HepG2 (cell line): Measurements from ENCODE around the gene POLR1G. TPM values are rescaled to one million over a fixed set of nuclear protein-coding genes. Genes with fewer than 3 reads are reported as not detected.

Experiments used
- ARID3A ChIP-seq: IDR thresholded peaks from 2 replicates; pipeline ENCODE4 v1.6.1; 2012; ENCODE audit warnings: low read depth, low read length, improper control_type of control experiment
- DPF2 ChIP-seq: sonication (generic); formaldehyde crosslinking; IDR thresholded peaks from 2 replicates; pipeline ENCODE4 v1.4.0; 2020; ENCODE audit warnings: mild to moderate bottlenecking, low read depth, missing genetic modification reagents, borderline replicate concordance
- FOXC1 ChIP-seq: sonication (generic); formaldehyde crosslinking; IDR thresholded peaks from 2 replicates; pipeline ENCODE4 v1.8.0; 2022; ENCODE audit warnings: mild to moderate bottlenecking, missing genetic modification reagents, borderline replicate concordance
- FUBP1 ChIP-seq: sonication (generic); formaldehyde crosslinking; IDR thresholded peaks from 2 replicates; pipeline ENCODE4 v1.5.1; 2020; ENCODE audit warnings: missing genetic modification reagents, mild to moderate bottlenecking, borderline replicate concordance
- GLI4 ChIP-seq: sonication (generic); formaldehyde crosslinking; IDR thresholded peaks from 2 replicates; pipeline ENCODE4 v1.5.1; 2020; ENCODE audit warnings: missing genetic modification reagents, mild to moderate bottlenecking, moderate library complexity, borderline replicate concordance
- HNRNPLL ChIP-seq: fragments of 200-400 bp; formaldehyde crosslinking; IDR thresholded peaks from 2 replicates; pipeline ENCODE4 v1.6.1; 2017; ENCODE audit warnings: mild to moderate bottlenecking, low read depth, low read length; ENCODE audit not compliant: poor library complexity, severe bottlenecking
- IKZF4 ChIP-seq: sonication (generic); formaldehyde crosslinking; IDR thresholded peaks from 2 replicates; pipeline ENCODE4 v1.5.1; 2020; ENCODE audit warnings: borderline replicate concordance, mild to moderate bottlenecking, low read depth, missing genetic modification reagents; ENCODE audit errors: not compliant biosample characterization
- KDM2A ChIP-seq: sonication (generic); formaldehyde crosslinking; IDR thresholded peaks from 2 replicates; pipeline ENCODE4 v1.4.0; 2020; ENCODE audit warnings: low read depth, missing genetic modification reagents, borderline replicate concordance
- NKX3-1 ChIP-seq: sonication (generic); formaldehyde crosslinking; IDR thresholded peaks from 2 replicates; pipeline ENCODE4 v1.5.0; 2020; ENCODE audit warnings: missing genetic modification reagents
- RFXANK ChIP-seq: IDR thresholded peaks from 2 replicates; pipeline ENCODE4 v1.6.1; 2016
- RORA ChIP-seq: sonication (generic); formaldehyde crosslinking; IDR thresholded peaks from 2 replicates; pipeline ENCODE4 v1.5.0; 2020; ENCODE audit warnings: mild to moderate bottlenecking, missing genetic modification reagents, moderate library complexity
- TFDP1 ChIP-seq: IDR thresholded peaks from 2 replicates; pipeline ENCODE4 v1.6.1; 2016; ENCODE audit warnings: missing compliant biosample characterization, missing genetic modification reagents, borderline replicate concordance
- TRAFD1 ChIP-seq: sonication (generic); formaldehyde crosslinking; IDR thresholded peaks from 2 replicates; pipeline ENCODE4 v1.5.1; 2020; ENCODE audit warnings: missing genetic modification reagents, mild to moderate bottlenecking, borderline replicate concordance
- ZNF12 ChIP-seq: sonication (generic); formaldehyde crosslinking; IDR thresholded peaks from 2 replicates; pipeline ENCODE4 v1.5.0; 2020; ENCODE audit warnings: missing genetic modification reagents
- ZNF225 ChIP-seq: sonication (generic); formaldehyde crosslinking; IDR thresholded peaks from 2 replicates; pipeline ENCODE4 v1.4.0; 2020; ENCODE audit warnings: mild to moderate bottlenecking, missing genetic modification reagents
- ZNF33B ChIP-seq: sonication (generic); formaldehyde crosslinking; IDR thresholded peaks from 2 replicates; pipeline ENCODE4 v1.5.1; 2020; ENCODE audit warnings: mild to moderate bottlenecking, missing genetic modification reagents
- ZNF484 ChIP-seq: sonication (generic); formaldehyde crosslinking; IDR thresholded peaks from 2 replicates; pipeline ENCODE4 v1.5.1; 2020; ENCODE audit warnings: mild to moderate bottlenecking, low read depth, missing genetic modification reagents, borderline replicate concordance
- ZNF512B ChIP-seq: sonication (generic); formaldehyde crosslinking; IDR thresholded peaks from 2 replicates; pipeline ENCODE4 v1.5.1; 2020; ENCODE audit warnings: missing genetic modification reagents, mild to moderate bottlenecking, borderline replicate concordance
- ZNF883 ChIP-seq: sonication (generic); formaldehyde crosslinking; IDR thresholded peaks from 2 replicates; pipeline ENCODE4 v1.5.1; 2020; ENCODE audit warnings: mild to moderate bottlenecking, missing genetic modification reagents; ENCODE audit errors: not compliant biosample characterization
- polyA plus RNA-seq, 8 experiments: library from polyadenylated mRNA; depleted of rRNA in 3 of 8; stranded (reverse) in 7 of 8; unstranded in 1 of 8; fragments of >200 nt; fragmentation: Illumina TruSeq in 4 of 8; extraction: Trizol in 4 of 8; gene quantifications; 2 replicates each; pipeline versions ENCODE4 v1.2.1 to v1.2.3, GENCODE V29; 2011 to 2016; ENCODE audit warnings: low read depth in 4 of 8, missing spikeins in 1 of 8, mixed read lengths in 1 of 8; ENCODE audit not compliant: insufficient read depth in 1 of 8
- total RNA-seq, 5 experiments: library from RNA; depleted of rRNA; stranded (reverse); fragments of >200 nt; fragmentation: Illumina TruSeq; extraction: Trizol; gene quantifications; 2 replicates each; pipeline ENCODE4 v1.2.3, GENCODE V29; 2016; ENCODE audit warnings: low read depth in 1 of 5

The POLR1G gene
- total and polyA plus RNA-seq, 2 of the 13 experiments (the other 11 are each of a cell fraction or from before 2014, with no cell fraction given) = 3.5 to 20.8 TPM

GRCh38 chr19:45405435-45406225 lies 814 bp upstream of the POLR1G start (continued):
- TF ChIP-seq RORA (CRISPR knock-in tag) (no peak), NKX3-1 (no peak), IKZF4 (CRISPR knock-in tag) (no peak), ZNF225 (CRISPR knock-in tag) (no peak), ARID3A (no peak), TRAFD1 (CRISPR knock-in tag) (no peak), GLI4 (no peak), ZNF484 (no peak), ZNF512B (CRISPR knock-in tag) (no peak), FUBP1 (CRISPR knock-in tag) (no peak), KDM2A (CRISPR knock-in tag) (no peak; the same call in 1 of the 2 replicates), TFDP1 (CRISPR knock-in tag) (no peak; the same call in none of the 2 replicates), RFXANK (CRISPR knock-in tag) (no peak), HNRNPLL (no peak), ZNF33B (CRISPR knock-in tag) (no peak), FOXC1 (CRISPR knock-in tag) (no peak), ZNF883 (CRISPR knock-in tag) (no peak), DPF2 (CRISPR knock-in tag) (no peak), ZNF12 (CRISPR knock-in tag) (no peak)
